ENCODE data around the gene WDR86.

- no peak for TF ChIP-seq POLR2A (IDR thresholded peaks at IDR 0.05)
- TF ChIP-seq, protein P1, sequence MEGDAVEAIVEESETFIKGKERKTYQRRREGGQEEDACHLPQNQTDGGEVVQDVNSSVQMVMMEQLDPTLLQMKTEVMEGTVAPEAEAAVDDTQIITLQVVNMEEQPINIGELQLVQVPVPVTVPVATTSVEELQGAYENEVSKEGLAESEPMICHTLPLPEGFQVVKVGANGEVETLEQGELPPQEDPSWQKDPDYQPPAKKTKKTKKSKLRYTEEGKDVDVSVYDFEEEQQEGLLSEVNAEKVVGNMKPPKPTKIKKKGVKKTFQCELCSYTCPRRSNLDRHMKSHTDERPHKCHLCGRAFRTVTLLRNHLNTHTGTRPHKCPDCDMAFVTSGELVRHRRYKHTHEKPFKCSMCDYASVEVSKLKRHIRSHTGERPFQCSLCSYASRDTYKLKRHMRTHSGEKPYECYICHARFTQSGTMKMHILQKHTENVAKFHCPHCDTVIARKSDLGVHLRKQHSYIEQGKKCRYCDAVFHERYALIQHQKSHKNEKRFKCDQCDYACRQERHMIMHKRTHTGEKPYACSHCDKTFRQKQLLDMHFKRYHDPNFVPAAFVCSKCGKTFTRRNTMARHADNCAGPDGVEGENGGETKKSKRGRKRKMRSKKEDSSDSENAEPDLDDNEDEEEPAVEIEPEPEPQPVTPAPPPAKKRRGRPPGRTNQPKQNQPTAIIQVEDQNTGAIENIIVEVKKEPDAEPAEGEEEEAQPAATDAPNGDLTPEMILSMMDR (IDR thresholded peaks at IDR 0.05), result no peak
Observed at GRCh38 chr7:151384776-151385625, 24.8 kb downstream of the WDR86 start.
